SK-N-SH (cell line): ENCODE data around the gene SYNE1. TPM values are rescaled to one million over a fixed set of nuclear protein-coding genes. Genes with fewer than 3 reads are reported as not detected.

ENCODE experiments used
- CTCF ChIA-PET: fragments of 300-600, 350-600 bp; formaldehyde crosslinking; extraction: SDS; loops from one replicate; lab custom pipeline; 2021; lab: Yijun Ruan, JAX
- POLR2A ChIA-PET: fragments of 350-600 bp; sonication (Branson Sonifier 250); formaldehyde crosslinking; extraction: SDS; loops from one replicate; lab custom pipeline; 2020; ENCODE audit warnings: antibody characterized with exemption, inconsistent platforms; lab: Yijun Ruan, JAX
- DNase-seq: peaks from one replicate; pipeline ENCODE4 v3.0.0; 2012
- H2AFZ ChIP-seq: fragments of 200-600 bp; sonication (generic); 2 replicates; pipeline ENCODE4 v1.8.1; 2016; ENCODE audit warnings: antibody characterized with exemption, mild to moderate bottlenecking, low read depth
- H3F3A ChIP-seq: fragments of 200-600 bp; sonication (generic); replicated peaks from 2 replicates; pipeline ENCODE3; 2016; ENCODE audit warnings: antibody characterized with exemption, mild to moderate bottlenecking; ENCODE audit not compliant: insufficient read depth
- H3K27ac ChIP-seq, 2 experiments: fragments of 200-500 bp in 1 of 2; fragments of 200-600 bp in 1 of 2; sonication (Bioruptor generic) in 1 of 2; sonication (generic), shearing (Covaris generic) in 1 of 2; 2 replicates each; pipeline versions ENCODE4 v1.5.1 to v1.6.1; 2014 to 2016; ENCODE audit warnings: low read depth in 2 of 2, inconsistent platforms in 1 of 2, low read length in 1 of 2, mild to moderate bottlenecking in 1 of 2, mixed read lengths in 1 of 2
- H3K27me3 ChIP-seq: fragments of 200-600 bp; sonication (generic), shearing (Covaris generic); 2 replicates; pipeline ENCODE4 v1.6.1; 2016; ENCODE audit warnings: mixed run types; ENCODE audit not compliant: insufficient read depth
- H3K36me3 ChIP-seq, 2 experiments: fragments of 200-500 bp in 1 of 2; fragments of 200-600 bp in 1 of 2; sonication (Bioruptor generic) in 1 of 2; sonication (generic) in 1 of 2; replicated peaks in 1 of 2; 2 replicates each; pipeline versions ENCODE3 to v1.5.1; 2014 to 2016; ENCODE audit warnings: low read length in 1 of 2, mild to moderate bottlenecking in 1 of 2; ENCODE audit not compliant: insufficient read depth in 2 of 2, control insufficient read depth in 1 of 2
- H3K4me1 ChIP-seq, 2 experiments: fragments of 200-500 bp in 1 of 2; fragments of 200-600 bp in 1 of 2; sonication (Bioruptor generic) in 1 of 2; sonication (generic), shearing (Covaris generic) in 1 of 2; 2 replicates each; pipeline versions ENCODE4 v1.5.1 to v1.6.1; 2014 to 2016; ENCODE audit warnings: low read depth in 1 of 2, low read length in 1 of 2, mixed run types in 1 of 2; ENCODE audit not compliant: insufficient read depth in 2 of 2, control insufficient read depth in 1 of 2
- H3K4me2 ChIP-seq: fragments of 200-600 bp; sonication (generic), shearing (Covaris generic); 2 replicates; pipeline ENCODE4 v1.6.1; 2017; ENCODE audit warnings: mixed run types
- H3K4me3 ChIP-seq, 2 experiments: fragments of 200-500 bp in 1 of 2; fragments of 200-600 bp in 1 of 2; sonication (Bioruptor generic) in 1 of 2; sonication (generic), shearing (Covaris generic) in 1 of 2; 2 replicates each; pipeline versions ENCODE4 v1.5.1 to v1.8.1; 2014 to 2016; ENCODE audit warnings: low read depth in 2 of 2, inconsistent platforms in 1 of 2, low read length in 1 of 2, mild to moderate bottlenecking in 1 of 2, mixed read lengths in 1 of 2, moderate library complexity in 1 of 2
- H3K79me2 ChIP-seq: fragments of 200-600 bp; sonication (generic); 2 replicates; pipeline ENCODE4 v1.8.1; 2017; ENCODE audit warnings: mild to moderate bottlenecking; ENCODE audit not compliant: insufficient read depth
- H3K9ac ChIP-seq: fragments of 200-600 bp; sonication (generic); 2 replicates; pipeline ENCODE4 v1.6.1; 2017; ENCODE audit warnings: mixed run types
- H3K9me2 ChIP-seq: fragments of 200-600 bp; sonication (generic); 2 replicates; pipeline ENCODE4 v1.6.1; 2017; ENCODE audit warnings: mixed run types
- H3K9me3 ChIP-seq: fragments of 200-600 bp; sonication (generic); 2 replicates; pipeline ENCODE4 v1.6.1; 2017; ENCODE audit warnings: mixed run types, mild to moderate bottlenecking, moderate library complexity
- H4K20me1 ChIP-seq: fragments of 200-600 bp; sonication (generic); 2 replicates; pipeline ENCODE4 v1.6.1; 2017; ENCODE audit warnings: mild to moderate bottlenecking, mixed run types; ENCODE audit not compliant: insufficient read depth
- CHD2 ChIP-seq: fragments of 150-350 bp; IDR thresholded peaks from 2 replicates; pipeline ENCODE4 v1.6.1; 2018; ENCODE audit warnings: low read length; ENCODE audit not compliant: partially characterized antibody
- CTCF ChIP-seq: fragments of 200-600 bp; sonication (generic); IDR thresholded peaks from 2 replicates; pipeline ENCODE4 v1.6.1; 2017; ENCODE audit warnings: antibody characterized with exemption, mild to moderate bottlenecking, moderate library complexity
- FOXM1 ChIP-seq: IDR thresholded peaks from 2 replicates; pipeline ENCODE4 v1.4.0; 2012; ENCODE audit warnings: low read depth, mild to moderate bottlenecking
- JUND ChIP-seq: IDR thresholded peaks from 2 replicates; pipeline ENCODE4 v1.4.0; 2012
- RAD21 ChIP-seq: IDR thresholded peaks from 2 replicates; pipeline ENCODE4 v1.6.1; 2012; ENCODE audit warnings: mild to moderate bottlenecking, low read length
- RFX5 ChIP-seq: IDR thresholded peaks from 2 replicates; pipeline ENCODE4 v1.6.1; 2012; ENCODE audit warnings: mild to moderate bottlenecking, improper control_type of control experiment, low read length
- SIN3A ChIP-seq: IDR thresholded peaks from 2 replicates; pipeline ENCODE4 v1.6.1; 2012; ENCODE audit warnings: low read depth, mild to moderate bottlenecking, low read length, moderate library complexity, borderline replicate concordance
- ZBTB33 ChIP-seq: IDR thresholded peaks from 2 replicates; pipeline ENCODE4 v1.4.0; 2012; ENCODE audit warnings: low read depth, borderline replicate concordance
- WGBS: methylation state at CpG from one replicate; pipeline ENCODE4 v1.1.6; 2017; ENCODE audit warnings: low lambda C conversion rate; 5-methylcytosine and 5-hydroxymethylcytosine counted together
- polyA plus RNA-seq, 3 experiments: library from polyadenylated mRNA; depleted of rRNA; stranded (reverse); fragments of >200 nt; gene quantifications; 2 replicates each; pipeline ENCODE4 v1.2.3, GENCODE V29; 2012

The SYNE1 gene
- polyA plus RNA-seq, 1 of the 3 experiments (the other 2 are of a cell fraction) = 31.1 TPM

DNA sequence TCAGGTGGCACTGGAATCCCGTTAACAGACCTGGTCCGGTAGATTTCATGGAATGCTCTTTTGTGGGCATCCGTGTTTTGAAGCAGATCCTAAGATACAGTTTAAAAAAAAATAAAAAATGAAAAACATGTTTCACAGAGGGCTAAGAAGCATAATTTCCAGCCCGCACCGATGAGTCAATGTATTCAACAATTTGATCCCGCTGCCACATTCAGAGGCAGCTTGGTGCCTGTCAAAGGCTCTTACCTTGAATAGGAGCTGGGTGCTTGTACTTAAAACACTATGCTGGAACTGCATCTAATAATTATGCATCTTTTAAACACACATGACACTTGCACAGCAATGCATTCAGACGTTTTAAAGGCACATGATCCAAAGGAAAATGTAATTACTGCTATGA lies 164.8 kb downstream of the SYNE1 start:
- Histone ChIP-seq H3K79me2 (peaks cover 13% of the 10 kb centered on the region), H3K27me3 (no peaks in the 10 kb centered on the region), H3K27ac (peak overlapping the region; percentile 67 to 79; a peak in 3 of 4 replicates), H3K4me2 (peak overlapping the region; percentile 39; the same call in 1 of the 2 replicates), H3K9me3 (peaks cover 6% of the 10 kb centered on the region), H3K4me1 (no peaks in the 10 kb centered on the region; a peak in 1 of 4 replicates), H3F3A (peaks cover 16% of the 10 kb centered on the region), H4K20me1 (no peaks in the 10 kb centered on the region), H3K4me3 (peak overlapping the region; percentile 3 to 39; a peak in 1 of 4 replicates), H3K36me3 (peaks cover 0 to 29% of the 10 kb centered on the region in 2 experiments), H3K9ac (peak overlapping the region; percentile 66; the same call in 1 of the 2 replicates), H2AFZ (0 out of 2 replicates have a peak overlapping the region, but pooled peaks have one; percentile 45), H3K9me2 (no peaks in the 10 kb centered on the region)
- 36% methylated on average over 7 of the region's 7 CpGs for WGBS
- no peak for DNase-seq
- POLR2A ChIA-PET = no interaction called here
- TF ChIP-seq CHD2 = no peak
- TF ChIP-seq SIN3A = no peak
- peak; percentile 7; the same call in 1 of the 2 replicates for TF ChIP-seq JUND
- no peak for TF ChIP-seq CTCF
- TF ChIP-seq FOXM1 = no peak
- TF ChIP-seq RAD21 = no peak
- no peak for TF ChIP-seq ZBTB33
- CTCF ChIA-PET = interaction anchor here (0.8 to 2.7 kb wide), 3 partner anchors 11 to 476 kb away, joined by 3 to 10 read pairs (median 3); no protein-coding TSS in a partner anchor

DNA sequence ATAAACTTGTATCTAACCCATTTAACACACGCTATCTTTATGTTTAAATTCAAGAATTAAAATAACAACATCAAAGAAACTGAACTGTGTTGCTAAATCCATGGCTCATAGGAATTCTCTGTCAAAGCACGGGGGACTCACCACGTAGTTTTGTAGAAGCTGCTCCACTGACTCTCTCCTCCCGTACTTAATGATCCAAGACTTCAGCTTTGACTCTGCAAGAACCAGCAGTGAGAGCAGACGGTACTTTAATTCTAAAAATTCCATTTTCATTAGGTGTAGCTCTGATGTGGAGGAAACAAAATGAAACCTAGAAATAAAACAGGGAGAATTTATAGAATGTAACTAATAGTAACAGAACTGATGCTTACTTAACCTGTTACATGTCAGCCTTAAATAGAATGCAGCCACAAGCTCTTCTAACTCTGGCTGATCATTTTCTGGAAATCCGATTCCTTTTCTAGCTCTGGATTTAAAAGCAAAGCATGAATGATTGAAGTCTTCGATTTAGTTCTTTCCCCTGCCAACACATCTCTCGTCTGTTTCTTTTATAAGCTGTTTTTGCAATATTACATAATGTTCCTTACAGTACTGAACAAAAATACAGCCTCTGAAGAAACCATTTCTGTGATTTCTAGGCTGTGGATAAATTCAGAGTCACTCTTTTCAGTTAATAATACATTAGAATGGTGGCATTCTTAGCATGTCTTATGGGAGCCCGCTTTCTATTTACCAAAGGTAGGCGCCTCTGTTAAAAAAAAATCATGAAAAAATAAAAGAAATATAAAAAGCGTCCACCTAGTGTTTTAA lies 165.5 kb downstream of the SYNE1 start:
- Histone ChIP-seq H2AFZ (0 out of 2 replicates have a peak overlapping the region, but pooled peaks have one; percentile 45), H3K9me2 (no peaks in the 10 kb centered on the region), H3K4me1 (no peaks in the 10 kb centered on the region; a peak in 1 of 4 replicates), H3K4me3 (peak overlapping the region; percentile 3 to 39; a peak in 2 of 4 replicates), H3K27ac (peak overlapping the region; percentile 67 to 79), H4K20me1 (no peaks in the 10 kb centered on the region), H3K9me3 (peaks cover 6% of the 10 kb centered on the region), H3K9ac (peak overlapping the region; percentile 66; the same call in 1 of the 2 replicates), H3K36me3 (peaks cover 0 to 32% of the 10 kb centered on the region in 2 experiments), H3K79me2 (peaks cover 13% of the 10 kb centered on the region), H3F3A (peaks cover 16% of the 10 kb centered on the region), H3K4me2 (peak overlapping the region; percentile 39; the same call in 1 of the 2 replicates), H3K27me3 (no peaks in the 10 kb centered on the region)
- TF ChIP-seq JUND (no peak), RFX5 (no peak), CTCF (peak; percentile 8; the same call in 1 of the 2 replicates)
- POLR2A ChIA-PET = interaction anchor here (0.7 kb wide), 1 partner anchor 229 kb away, joined by 3 read pairs; no protein-coding TSS in a partner anchor
- WGBS = 46% methylated on average over 11 of the region's 11 CpGs
- CTCF ChIA-PET = interaction anchor here (0.5 to 2.7 kb wide), 4 partner anchors 14 to 793 kb away, joined by 3 to 10 read pairs (median 3); no protein-coding TSS in a partner anchor
- DNase-seq = no peak
